Muscle layer of colon (tissue), 2 donors: Measurements from ENCODE around the gene TAF5L.
A peak's percentile ranks its signal among the peaks of the same experiment; 100 is the strongest.
"Not testable (repeated sequence)": the region's sequence is repeated elsewhere in the genome, so short reads cannot be mapped to it uniquely, and the experiment has no call there.

ENCODE experiments used
- H3K27ac ChIP-seq: one replicate; pipeline ENCODE4 v1.7.0; 2013; ENCODE audit warnings: low read depth, mild to moderate bottlenecking, low read length, moderate library complexity
- H3K27me3 ChIP-seq, 2 donors: one replicate each; pipeline ENCODE4 v1.7.0; 2013; ENCODE audit warnings: low read length in 2 of 2, mild to moderate bottlenecking in 2 of 2; ENCODE audit not compliant: insufficient read depth in 2 of 2, control insufficient read depth in 1 of 2
- H3K36me3 ChIP-seq: one replicate; pipeline ENCODE4 v1.7.0; 2013; ENCODE audit warnings: mild to moderate bottlenecking, low read length; ENCODE audit not compliant: insufficient read depth
- H3K4me1 ChIP-seq: one replicate; pipeline ENCODE4 v1.7.0; 2013; ENCODE audit warnings: mild to moderate bottlenecking, low read length; ENCODE audit not compliant: insufficient read depth
- H3K4me3 ChIP-seq, 2 donors: one replicate each; pipeline ENCODE4 v1.7.0; 2013; ENCODE audit warnings: low read length in 2 of 2, low read depth in 1 of 2, mild to moderate bottlenecking in 1 of 2, moderate library complexity in 1 of 2
- H3K9ac ChIP-seq: one replicate; pipeline ENCODE4 v1.7.0; 2013; ENCODE audit warnings: low read length
- H3K9me3 ChIP-seq: one replicate; pipeline ENCODE4 v1.7.0; 2013; ENCODE audit warnings: mild to moderate bottlenecking, low read length
- donor health status: abdominal sarcoma.
- donor health status: Adenocarcinoma of cecum.

TAF5L gene

DNA sequence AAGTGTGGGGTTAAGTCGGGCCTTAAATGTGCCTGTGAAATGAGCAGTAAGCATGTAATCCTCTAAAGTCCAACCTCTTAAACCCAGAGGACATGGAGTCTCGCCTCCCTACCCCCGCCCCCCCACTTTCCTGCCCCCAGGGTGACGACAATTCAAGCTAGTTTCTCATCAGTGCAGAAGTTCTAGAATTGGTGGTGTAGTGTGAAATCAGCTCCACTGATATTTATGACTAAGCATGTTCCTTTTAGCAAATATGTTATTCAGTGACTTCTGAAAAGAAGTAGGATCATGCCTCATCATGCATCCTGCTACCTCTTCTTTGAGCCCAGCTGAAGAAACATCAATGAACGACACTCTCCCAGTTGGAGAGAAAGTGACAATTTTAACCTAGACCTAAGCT is 64.8 kb downstream of the TAF5L start:
- Histone ChIP-seq H3K27me3 (no peaks in the 10 kb centered on the region), H3K36me3 (no peaks in the 10 kb centered on the region), H3K4me3 (no peak overlapping the region), H3K9ac (no peak overlapping the region), H3K4me1 (peaks cover 25% of the 10 kb centered on the region), H3K9me3 (no peaks in the 10 kb centered on the region), H3K27ac (no peak overlapping the region)

DNA sequence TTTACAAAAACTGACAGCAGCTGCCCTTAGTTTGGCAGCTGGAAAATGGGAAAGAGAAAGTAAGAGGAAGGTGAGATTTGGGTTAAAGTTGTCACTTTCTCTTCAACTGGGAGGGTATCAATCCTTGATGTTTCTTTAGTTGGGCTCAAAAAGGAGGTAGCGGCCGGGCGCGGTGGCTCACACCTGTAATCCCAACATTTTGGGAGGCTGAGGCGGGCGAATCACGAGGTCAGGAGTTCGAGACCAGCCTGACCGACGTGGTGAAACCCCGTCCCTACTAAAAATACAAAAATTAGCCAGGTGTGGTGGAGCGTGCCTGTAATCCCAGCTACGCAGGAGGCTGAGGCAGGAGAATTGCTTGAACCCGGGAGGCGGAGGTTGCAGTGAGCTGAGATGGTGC is 65.8 kb downstream of the TAF5L start:
- not testable (repeated sequence) for H3K4me3 ChIP-seq, H3K9me3 ChIP-seq, H3K27ac ChIP-seq, H3K9ac ChIP-seq, H3K36me3 ChIP-seq, H3K27me3 ChIP-seq
- peaks cover 34% of the 10 kb centered on the region for H3K4me1 ChIP-seq

DNA sequence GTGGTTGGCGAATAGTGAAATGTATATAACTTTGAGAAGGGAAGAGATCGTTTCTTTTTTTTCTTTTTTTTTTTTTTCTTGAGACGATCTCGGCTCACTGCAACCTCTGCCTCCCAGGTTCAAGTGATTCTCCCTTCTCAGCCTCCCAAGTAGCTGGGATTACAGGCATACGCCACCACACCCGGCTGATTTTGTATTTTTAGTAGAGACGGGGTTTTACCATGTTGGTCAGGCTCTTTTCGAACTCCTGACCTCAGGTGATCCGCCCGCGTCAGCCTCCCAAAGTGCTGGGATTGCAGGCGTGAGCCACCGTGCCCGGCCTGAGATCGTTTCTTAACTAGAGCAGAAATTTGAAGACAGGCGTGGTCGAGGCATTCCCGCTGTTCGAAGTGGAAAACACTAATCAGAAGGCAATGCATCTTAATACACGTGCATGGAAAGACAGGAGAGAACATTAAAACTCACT is 66.6 kb downstream of the TAF5L start:
- peak overlapping the region; percentile 84 for H3K27ac ChIP-seq
- H3K4me1 ChIP-seq, result peaks cover 40% of the 10 kb centered on the region
- not testable (repeated sequence) for H3K9me3 ChIP-seq, H3K27me3 ChIP-seq, H3K36me3 ChIP-seq
- H3K9ac ChIP-seq, result peak overlapping the region; percentile 21
- H3K4me3 ChIP-seq, result peak overlapping the region; percentile 76 to 87

DNA sequence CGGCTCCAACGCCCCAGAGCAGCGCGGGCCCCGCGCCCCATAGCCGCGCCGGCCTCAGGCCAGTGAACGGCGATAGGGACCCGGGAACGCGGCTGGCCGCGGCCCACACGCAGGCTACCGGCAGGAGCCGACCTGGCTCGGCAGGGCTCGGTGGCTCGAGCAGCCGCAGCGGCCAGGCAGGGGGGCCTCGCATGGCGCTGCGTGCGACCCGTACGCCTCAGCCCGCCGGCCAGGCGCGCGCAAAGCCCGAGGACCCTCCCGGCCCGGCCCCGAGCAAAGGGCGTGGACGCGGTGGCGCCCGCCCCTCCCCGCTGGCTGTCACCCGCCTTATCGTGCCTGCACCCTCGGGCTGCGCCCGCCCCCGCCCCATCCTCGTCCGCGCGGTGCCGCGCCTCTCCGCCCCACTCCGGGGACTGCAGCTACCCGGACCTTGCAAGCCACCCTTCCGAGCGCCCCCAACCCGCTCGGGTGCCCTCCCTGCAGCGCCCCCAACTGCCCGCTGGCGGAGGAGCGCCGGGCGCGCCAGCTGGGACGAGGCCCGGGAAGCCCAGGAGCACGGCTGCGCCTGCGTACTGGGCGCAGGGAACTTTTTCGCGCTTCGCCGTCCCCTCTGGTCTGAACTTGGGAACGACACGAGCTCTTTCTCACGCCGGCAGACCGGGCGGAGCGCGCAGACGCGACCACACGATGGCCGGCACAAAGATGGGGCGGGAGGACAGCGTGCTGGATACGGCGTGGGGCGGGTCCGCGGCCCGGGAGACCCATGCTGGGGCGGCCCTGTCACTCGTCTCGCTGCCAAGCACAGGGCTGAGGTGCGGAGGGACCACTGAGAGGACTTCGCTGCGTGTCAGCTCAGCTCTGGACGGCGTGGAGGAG is 67.2 kb downstream of the TAF5L start, which contains the start of gene ABCB10:
TSS of gene ABCB10 (minus strand) at position 248 of the 876 bp plus-strand sequence. CDS start at position 193, 55 bp downstream.
- Histone ChIP-seq H3K4me3 (peak within 1 kb of the TSS; percentile 87 to 88), H3K4me1 (peaks cover 40% of the 10 kb centered on the region), H3K27ac (peak within 1 kb of the TSS; percentile 84), H3K9me3 (no peaks in the 10 kb centered on the region), H3K9ac (peak within 1 kb of the TSS; percentile 77), H3K27me3 (no peaks in the 10 kb centered on the region), H3K36me3 (no peaks in the 10 kb centered on the region)

DNA sequence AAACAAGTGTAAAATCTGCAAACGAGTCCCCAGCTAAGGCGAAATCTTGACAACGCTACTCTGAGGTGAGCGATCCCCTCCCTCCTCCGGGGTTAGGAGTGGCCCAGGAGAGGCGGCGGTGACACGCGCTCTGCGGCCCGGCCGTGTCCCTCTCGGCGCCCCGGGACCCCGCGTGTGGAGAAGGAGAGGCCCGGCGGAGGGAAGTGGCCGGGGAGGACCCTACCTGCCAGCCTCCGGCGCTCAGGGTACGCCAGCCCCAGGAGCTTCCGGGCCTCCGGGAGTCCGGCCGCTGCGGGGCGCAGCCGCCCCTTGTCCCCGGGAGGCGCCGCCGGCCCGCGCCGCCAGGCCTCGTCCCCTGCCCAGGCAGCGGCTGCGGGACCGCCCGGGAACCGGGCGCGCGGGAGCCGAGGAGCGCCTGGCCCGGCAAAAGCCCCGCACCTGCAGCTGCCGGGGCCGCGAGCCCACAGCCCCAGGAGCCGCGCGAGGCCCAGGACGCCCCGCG is 68.0 kb downstream of the TAF5L start:
- H3K4me3 ChIP-seq, result peak overlapping the region; percentile 56 to 88
- peak overlapping the region; percentile 77 for H3K9ac ChIP-seq
- no peaks in the 10 kb centered on the region for H3K36me3 ChIP-seq
- H3K27ac ChIP-seq, result peak overlapping the region; percentile 64
- H3K4me1 ChIP-seq, result peaks cover 32% of the 10 kb centered on the region
- H3K9me3 ChIP-seq, result no peaks in the 10 kb centered on the region
- no peaks in the 10 kb centered on the region for H3K27me3 ChIP-seq

DNA sequence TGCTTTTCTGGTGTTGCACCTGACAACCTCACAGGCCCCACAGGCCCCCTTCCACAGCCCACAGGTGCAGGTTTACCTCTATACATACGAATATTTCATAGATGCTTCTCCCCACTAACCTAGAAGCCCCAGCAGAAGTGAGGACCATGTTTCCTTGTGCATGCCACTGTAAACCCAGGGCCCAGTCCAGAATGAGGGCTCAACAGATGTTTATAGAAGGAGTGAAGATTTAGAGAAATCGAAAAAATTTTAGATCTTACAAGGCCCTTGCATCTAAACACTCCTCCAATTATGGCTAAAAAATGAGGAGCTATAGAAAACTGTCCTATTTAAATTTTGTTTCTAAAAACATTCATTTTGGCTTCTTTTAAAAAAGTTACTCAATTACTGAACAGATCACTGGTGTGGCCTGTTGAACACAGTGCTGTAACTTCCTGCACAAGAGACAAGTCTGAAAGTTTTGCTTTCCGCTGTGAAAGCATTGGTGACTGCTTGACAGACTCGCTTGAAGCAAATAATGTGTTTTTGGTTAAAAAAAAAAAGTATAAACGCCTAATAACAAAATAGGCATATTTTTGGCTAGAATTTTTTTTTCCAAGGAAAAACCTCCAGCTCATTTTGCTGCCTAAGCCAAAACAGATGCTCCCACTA is 68.6 kb downstream of the TAF5L start:
- no peaks in the 10 kb centered on the region for H3K27me3 ChIP-seq
- no peaks in the 10 kb centered on the region for H3K36me3 ChIP-seq
- no peaks in the 10 kb centered on the region for H3K9me3 ChIP-seq
- peak overlapping the region; percentile 64 for H3K27ac ChIP-seq
- peak overlapping the region; percentile 77 for H3K9ac ChIP-seq
- peak overlapping the region; percentile 56 to 88 for H3K4me3 ChIP-seq
- peaks cover 31% of the 10 kb centered on the region for H3K4me1 ChIP-seq

DNA sequence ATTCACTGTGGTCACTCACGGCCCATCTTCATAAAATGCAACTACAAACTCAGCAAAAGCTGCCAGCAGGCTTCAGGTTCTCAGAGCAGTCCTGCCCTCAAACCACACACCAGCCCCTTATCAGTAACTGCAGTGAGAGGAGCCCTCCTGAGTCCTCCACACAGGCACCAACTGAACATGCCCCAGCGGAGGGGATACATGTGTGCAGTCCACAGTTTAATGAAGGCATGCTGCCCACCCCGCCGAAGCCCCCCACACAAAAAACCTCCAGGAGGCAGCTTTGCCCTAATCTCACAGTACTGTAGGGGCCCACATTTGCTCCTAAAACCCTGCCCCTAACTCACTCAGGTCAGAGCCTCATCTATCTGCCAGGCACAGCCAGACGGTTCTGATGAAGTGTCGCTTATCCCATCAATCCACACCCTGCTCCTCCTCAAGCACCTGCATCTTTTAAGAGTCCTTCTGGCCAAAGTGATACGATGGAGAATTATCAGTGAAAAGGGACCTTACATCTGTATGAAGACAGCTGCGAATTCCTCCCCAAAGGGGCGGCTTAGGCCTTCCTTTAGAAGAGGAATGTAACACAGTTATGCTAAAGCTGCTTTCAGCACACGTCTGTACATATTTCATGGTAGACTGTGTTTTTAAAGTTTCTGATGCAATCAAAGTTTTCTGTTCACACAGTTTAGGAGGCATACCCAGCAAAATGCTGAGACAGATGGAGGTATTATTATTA is 70.9 kb downstream of the TAF5L start:
- no peaks in the 10 kb centered on the region for H3K9me3 ChIP-seq
- H3K27ac ChIP-seq, result no peak overlapping the region
- peaks cover 40% of the 10 kb centered on the region for H3K4me1 ChIP-seq
- no peaks in the 10 kb centered on the region for H3K36me3 ChIP-seq
- H3K4me3 ChIP-seq, result no peak overlapping the region
- H3K9ac ChIP-seq, result no peak overlapping the region
- no peaks in the 10 kb centered on the region for H3K27me3 ChIP-seq

DNA sequence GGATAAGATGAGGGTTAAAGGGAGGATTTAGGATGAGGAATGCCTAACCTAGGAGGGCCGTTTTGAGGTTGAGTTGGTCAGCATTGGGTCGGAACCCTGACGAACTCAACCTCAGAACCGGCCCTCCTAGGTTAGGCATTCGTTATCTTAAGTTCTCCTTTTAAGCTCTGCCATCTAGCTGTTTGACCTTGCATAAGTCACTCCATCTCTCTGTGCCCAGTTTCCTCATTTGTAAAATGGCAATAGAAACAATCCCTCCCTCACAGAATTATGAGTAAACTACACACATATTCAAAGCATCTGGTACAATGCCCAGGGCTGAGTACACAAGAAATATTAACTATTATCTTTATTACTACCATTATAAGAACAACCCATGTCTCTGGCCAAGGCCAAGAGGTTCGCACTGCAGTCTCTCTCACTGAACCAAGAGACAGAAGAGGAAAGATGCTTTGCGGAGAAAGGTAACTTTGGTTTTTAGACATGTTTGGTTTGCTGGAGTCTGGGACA is 72.2 kb downstream of the TAF5L start:
- Histone ChIP-seq H3K27me3 (no peaks in the 10 kb centered on the region), H3K36me3 (no peaks in the 10 kb centered on the region), H3K4me1 (peaks cover 37% of the 10 kb centered on the region), H3K27ac (no peak overlapping the region), H3K9ac (no peak overlapping the region), H3K9me3 (no peaks in the 10 kb centered on the region), H3K4me3 (no peak overlapping the region)

DNA sequence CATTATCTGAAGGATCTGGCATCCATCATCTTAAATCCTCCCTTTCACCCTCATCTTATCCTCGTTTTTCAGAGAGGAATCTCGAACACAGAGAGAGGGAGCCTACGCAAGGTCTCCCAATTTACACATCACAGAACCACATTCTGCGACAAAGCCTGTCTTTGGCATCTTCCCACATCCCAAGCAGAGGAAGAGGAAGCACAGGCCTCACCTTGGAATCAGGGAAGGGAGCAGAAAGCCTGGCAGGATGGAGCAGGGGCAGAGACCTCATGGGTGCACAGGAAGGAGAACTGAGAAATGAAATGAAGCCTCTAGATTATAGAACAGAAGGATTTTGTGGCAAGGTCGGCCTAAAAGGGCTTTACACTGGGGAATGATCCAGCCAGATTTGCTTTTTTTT is 73.2 kb downstream of the TAF5L start:
- Histone ChIP-seq H3K9ac (no peak overlapping the region), H3K36me3 (peaks cover 5% of the 10 kb centered on the region), H3K4me1 (peaks cover 37% of the 10 kb centered on the region), H3K4me3 (no peak overlapping the region), H3K27me3 (no peaks in the 10 kb centered on the region), H3K9me3 (no peaks in the 10 kb centered on the region), H3K27ac (no peak overlapping the region)

DNA sequence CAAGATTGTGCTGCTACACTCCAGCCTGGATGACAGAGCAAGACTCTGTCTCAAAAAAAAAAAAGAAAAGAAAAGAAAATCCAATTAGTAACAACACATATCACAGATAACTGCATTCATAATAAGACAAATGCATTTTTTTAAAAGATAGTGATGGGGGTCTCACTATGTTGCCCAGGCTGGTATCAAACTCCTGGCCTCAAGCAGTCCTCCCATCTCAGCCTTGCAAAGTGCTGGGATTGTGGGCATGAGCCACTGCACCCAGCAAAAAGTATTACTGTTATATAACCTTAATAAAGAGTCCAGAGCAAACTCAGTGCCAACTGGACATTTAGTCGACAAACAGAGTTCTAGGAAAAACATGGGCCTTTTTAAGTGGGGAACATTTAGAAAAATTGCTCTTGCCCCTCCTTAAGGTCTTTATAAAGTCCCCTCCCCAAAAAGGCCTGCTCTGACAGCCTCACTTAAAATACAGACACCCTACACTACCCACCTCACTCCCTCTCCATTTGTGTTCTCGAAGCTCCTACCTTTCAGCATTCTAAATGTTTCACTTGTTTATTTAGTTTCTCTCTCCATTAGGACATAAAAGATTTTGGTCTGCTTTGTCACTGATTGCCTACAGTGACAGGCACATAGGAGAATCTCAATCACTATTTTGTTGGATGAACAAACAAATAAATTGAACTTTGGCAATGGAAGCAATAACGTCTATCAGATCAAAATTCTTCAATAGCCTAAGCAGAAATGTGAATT is 74.9 kb downstream of the TAF5L start:
- Histone ChIP-seq H3K36me3 (peaks cover 14% of the 10 kb centered on the region), H3K27me3 (no peaks in the 10 kb centered on the region), H3K27ac (no peak overlapping the region), H3K4me3 (no peak overlapping the region), H3K9ac (no peak overlapping the region), H3K4me1 (peaks cover 23% of the 10 kb centered on the region), H3K9me3 (no peaks in the 10 kb centered on the region)
